GM19455 (cell line): ENCODE data around the gene AR.

ENCODE experiments used
- ATAC-seq: cut with Tn5 transposase; IDR thresholded peaks from one replicate; pipeline ENCODE4 v1.9.1; 2021; ENCODE audit not compliant: unreplicated experiment

The AR gene, protein sequence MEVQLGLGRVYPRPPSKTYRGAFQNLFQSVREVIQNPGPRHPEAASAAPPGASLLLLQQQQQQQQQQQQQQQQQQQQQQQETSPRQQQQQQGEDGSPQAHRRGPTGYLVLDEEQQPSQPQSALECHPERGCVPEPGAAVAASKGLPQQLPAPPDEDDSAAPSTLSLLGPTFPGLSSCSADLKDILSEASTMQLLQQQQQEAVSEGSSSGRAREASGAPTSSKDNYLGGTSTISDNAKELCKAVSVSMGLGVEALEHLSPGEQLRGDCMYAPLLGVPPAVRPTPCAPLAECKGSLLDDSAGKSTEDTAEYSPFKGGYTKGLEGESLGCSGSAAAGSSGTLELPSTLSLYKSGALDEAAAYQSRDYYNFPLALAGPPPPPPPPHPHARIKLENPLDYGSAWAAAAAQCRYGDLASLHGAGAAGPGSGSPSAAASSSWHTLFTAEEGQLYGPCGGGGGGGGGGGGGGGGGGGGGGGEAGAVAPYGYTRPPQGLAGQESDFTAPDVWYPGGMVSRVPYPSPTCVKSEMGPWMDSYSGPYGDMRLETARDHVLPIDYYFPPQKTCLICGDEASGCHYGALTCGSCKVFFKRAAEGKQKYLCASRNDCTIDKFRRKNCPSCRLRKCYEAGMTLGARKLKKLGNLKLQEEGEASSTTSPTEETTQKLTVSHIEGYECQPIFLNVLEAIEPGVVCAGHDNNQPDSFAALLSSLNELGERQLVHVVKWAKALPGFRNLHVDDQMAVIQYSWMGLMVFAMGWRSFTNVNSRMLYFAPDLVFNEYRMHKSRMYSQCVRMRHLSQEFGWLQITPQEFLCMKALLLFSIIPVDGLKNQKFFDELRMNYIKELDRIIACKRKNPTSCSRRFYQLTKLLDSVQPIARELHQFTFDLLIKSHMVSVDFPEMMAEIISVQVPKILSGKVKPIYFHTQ

DNA sequence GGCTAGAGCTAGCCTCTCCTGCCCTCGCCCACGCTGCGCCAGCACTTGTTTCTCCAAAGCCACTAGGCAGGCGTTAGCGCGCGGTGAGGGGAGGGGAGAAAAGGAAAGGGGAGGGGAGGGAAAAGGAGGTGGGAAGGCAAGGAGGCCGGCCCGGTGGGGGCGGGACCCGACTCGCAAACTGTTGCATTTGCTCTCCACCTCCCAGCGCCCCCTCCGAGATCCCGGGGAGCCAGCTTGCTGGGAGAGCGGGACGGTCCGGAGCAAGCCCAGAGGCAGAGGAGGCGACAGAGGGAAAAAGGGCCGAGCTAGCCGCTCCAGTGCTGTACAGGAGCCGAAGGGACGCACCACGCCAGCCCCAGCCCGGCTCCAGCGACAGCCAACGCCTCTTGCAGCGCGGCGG lies at the start of gene AR:
AR (plus strand) TSS at position 204 of the 400 bp plus-strand sequence. CDS start 1,126 bp downstream, outside the sequence.
- no peak for ATAC-seq

DNA sequence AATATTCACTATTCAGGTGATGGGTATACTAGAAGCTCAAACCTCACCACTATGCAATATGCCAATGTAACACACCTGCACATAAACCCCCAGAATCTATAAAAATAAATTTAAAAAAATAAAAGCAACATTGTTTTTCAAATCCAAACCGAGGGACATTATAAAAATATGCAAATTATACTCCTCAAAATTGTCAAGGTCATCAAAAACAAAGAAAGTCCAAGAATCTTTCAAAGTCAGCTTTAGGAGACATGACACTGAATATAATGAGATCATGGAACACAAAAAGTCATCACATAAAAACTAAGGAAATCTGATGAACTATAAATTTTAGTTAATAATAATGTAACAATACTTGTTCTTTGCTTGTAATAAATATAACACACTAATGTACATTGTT lies 43.2 kb upstream of the AR start:
- no peak for ATAC-seq

DNA sequence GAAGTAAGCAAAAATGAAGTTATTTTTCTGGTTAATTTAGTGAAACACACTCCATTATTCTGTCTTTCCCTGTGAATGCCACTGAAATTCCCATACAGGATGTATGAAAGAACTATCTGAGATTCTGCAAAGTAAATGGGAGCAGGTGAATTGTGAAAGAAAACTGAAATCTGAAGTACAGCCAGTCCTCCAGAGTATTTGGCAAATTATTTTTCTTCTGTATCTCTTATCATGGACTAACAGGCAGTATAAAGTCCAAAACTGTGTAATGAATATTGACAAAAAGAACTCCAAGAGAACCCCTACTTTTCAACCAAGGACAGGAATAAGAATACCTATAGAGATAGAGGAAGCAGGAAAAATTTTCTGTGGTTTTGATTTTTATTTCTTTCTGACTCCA lies 40.8 kb upstream of the AR start:
- ATAC-seq = no peak

DNA sequence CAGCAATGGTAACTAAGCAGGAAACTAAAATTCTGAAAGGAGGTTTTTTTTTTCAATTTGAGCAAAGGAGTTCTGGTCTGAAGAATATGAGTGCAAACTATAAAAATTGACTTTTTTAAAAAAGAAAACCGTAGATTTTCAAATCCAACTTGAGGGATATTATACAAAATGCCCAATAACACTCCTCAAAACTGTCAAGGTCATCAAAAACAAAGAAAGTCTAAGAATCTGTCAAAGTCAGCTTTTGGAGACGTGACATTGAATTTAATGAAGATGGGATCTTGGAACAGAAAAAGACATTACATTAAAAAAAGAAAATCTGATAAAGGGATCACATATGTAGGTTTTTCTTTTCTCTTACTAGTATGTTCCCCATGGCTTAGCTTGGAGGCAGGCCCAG lies 40.4 kb upstream of the AR start:
- no peak for ATAC-seq

DNA sequence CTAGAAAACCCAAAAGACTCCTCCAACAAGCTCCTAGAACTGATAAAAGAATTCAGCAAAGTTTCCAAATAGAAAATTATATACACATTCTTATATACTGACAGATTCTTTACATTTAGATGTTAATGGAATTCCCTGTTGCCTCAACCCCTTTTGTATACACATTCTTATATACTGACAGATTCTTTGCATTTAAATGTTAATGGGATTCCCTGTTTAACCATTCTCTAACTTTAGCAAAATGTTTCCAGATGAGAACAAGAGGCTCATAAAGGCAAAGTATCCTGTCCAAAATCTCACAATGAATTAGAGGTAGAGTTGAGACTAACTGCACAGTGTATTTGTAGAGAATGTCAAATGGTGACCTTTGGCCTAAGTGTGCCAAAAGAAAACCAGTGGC lies 23.1 kb upstream of the AR start:
- no peak for ATAC-seq

DNA sequence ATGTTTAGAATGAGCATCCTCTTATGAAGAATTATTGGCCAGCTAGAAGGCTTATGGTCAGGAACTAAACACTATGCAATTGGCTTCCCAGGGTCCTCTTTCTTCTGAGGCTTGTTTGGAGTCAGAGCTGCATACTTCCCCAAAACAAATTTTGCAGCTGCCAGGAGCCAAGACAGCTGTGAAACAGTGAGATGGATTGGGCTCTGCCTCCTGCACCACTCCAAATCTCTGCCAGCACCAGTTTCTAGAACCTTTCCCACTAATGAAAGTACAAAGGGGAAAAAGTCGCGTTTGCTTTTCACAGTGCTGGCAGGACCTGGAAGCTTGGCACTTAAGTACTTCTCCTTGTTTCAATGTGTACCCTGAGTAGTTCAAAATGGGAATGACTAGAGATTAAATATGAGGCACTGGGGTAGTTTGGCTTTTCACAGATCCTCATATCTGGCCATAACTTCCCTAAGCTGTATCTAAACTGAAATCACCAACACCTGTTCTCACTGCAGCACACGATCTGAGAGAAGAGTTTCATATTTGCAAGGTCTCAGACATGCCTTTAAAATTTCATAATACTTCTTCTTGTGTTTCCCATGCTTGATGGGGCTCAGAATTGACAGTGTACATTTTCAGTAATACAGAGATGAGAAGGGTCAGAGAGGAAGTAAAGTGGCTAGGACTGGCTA lies 20.7 kb upstream of the AR start:
- no peak for ATAC-seq

DNA sequence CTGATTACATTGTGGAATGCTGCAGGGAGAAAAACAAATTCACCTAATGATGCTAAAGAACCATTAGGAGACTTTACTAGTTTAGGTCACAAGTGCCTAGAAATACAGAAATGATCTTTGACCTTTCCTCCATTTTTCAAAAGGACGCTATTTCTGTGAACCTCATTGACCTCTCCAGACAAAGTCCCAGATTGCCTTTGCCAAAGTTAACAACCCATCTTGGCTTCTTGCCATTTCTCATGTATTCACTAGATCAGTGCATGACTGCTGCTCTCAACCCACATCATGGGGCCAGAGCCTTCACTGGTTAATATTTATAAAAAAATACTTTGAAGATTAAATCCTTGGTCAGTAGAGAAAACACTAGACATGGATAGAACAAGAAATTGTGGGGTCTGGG lies 19.9 kb upstream of the AR start:
- ATAC-seq = no peak

DNA sequence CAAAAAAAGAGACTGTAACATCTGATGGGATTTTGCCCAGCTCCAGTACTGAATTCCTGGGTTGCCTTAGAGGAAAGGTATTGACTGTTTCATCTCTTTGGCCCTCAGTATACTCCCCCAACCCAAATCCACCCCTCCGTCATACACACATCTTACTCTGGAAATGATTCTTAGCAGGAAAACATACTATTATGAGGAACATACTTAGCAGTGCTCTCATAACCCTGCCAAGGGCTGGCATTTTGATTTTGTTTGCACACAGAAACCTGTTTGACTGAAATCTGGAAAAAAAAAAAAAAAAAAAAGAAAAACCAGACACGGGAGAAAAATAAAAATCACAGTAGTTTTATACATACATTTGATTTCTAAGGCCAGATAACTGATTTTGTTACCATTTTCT lies 19.4 kb upstream of the AR start:
- no peak for ATAC-seq

DNA sequence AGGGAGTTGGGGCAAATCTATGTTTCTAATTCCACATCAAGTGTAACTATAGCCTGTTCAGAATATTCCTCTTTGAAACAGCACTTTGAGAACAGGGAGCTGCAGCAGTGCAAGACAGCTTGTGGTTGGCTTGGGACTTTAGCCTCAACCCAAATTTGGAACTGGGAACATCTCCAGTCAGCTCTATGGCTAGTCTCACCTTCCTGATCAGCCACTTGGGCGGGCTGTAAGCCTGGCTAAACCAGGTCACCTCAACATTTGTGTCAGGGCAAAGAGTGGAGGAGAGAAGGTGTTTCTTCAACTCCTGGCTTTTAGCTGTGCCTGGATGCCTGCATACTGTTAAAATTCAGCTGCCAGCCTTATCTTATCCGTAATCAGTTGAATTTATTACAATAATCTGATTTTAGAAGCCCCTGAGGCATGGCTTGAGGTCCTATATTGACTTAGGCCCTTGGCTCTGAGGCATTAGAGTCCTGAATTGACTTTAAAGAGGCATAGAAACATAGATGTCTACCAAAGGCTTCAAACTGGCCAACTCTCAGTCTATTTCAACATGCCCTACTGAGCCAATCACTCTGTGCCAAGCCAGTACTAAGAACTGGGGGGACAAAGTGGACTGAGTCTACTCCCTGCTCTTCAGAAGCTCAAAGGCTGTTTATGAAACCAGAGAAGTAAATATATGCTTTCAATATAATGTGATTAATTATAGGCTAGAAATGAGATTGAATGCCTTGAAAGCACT lies 18.7 kb upstream of the AR start:
- no peak for ATAC-seq

DNA sequence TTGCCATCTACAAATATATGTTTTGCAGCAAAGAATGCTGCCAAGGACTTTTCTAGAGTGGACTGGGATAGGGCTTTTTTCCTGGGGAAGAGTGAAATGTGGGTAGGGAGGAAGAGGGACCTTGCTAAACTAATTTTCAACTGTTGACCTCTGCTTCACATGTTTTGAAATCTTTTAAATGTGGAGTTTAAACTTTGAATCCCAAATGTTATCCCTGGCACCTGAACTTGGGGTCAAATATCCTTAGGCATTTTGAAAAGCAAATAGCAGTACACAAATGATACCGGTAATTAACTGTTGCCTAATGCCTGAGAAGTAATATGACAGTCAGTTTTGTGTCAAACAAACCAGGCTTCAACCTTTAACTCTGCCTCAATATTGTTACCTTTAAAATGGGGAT lies 7.3 kb upstream of the AR start:
- no peak for ATAC-seq

DNA sequence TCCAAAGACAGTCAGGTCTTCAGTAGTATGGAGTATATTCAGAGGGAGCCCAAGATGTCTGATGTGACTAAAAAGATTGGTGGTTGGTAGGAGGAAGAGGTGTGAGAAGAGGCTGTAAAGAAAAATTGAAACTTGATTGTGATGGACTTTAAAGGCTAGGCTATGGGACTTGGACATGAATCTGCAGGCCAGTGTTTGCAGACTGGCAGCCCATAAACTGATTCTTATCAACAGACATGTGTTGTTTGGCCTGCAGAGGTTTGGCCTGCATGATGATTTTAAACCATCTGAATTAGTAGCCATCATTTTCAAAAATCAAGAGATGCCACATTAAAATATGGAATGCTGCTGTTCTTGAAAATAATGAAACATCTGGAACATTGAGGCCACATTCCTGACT lies 5.4 kb upstream of the AR start:
- no peak for ATAC-seq

DNA sequence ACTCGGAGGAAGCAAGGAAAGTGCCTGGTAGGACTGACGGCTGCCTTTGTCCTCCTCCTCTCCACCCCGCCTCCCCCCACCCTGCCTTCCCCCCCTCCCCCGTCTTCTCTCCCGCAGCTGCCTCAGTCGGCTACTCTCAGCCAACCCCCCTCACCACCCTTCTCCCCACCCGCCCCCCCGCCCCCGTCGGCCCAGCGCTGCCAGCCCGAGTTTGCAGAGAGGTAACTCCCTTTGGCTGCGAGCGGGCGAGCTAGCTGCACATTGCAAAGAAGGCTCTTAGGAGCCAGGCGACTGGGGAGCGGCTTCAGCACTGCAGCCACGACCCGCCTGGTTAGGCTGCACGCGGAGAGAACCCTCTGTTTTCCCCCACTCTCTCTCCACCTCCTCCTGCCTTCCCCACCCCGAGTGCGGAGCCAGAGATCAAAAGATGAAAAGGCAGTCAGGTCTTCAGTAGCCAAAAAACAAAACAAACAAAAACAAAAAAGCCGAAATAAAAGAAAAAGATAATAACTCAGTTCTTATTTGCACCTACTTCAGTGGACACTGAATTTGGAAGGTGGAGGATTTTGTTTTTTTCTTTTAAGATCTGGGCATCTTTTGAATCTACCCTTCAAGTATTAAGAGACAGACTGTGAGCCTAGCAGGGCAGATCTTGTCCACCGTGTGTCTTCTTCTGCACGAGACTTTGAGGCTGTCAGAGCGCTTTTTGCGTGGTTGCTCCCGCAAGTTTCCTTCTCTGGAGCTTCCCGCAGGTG lies 637 bp downstream of the AR start:
- no peak for ATAC-seq

DNA sequence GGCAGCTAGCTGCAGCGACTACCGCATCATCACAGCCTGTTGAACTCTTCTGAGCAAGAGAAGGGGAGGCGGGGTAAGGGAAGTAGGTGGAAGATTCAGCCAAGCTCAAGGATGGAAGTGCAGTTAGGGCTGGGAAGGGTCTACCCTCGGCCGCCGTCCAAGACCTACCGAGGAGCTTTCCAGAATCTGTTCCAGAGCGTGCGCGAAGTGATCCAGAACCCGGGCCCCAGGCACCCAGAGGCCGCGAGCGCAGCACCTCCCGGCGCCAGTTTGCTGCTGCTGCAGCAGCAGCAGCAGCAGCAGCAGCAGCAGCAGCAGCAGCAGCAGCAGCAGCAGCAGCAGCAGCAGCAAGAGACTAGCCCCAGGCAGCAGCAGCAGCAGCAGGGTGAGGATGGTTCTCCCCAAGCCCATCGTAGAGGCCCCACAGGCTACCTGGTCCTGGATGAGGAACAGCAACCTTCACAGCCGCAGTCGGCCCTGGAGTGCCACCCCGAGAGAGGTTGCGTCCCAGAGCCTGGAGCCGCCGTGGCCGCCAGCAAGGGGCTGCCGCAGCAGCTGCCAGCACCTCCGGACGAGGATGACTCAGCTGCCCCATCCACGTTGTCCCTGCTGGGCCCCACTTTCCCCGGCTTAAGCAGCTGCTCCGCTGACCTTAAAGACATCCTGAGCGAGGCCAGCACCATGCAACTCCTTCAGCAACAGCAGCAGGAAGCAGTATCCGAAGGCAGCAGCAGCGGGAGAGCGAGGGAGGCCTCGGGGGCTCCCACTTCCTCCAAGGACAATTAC lies 1.4 kb downstream of the AR start:
- ATAC-seq = no peak

DNA sequence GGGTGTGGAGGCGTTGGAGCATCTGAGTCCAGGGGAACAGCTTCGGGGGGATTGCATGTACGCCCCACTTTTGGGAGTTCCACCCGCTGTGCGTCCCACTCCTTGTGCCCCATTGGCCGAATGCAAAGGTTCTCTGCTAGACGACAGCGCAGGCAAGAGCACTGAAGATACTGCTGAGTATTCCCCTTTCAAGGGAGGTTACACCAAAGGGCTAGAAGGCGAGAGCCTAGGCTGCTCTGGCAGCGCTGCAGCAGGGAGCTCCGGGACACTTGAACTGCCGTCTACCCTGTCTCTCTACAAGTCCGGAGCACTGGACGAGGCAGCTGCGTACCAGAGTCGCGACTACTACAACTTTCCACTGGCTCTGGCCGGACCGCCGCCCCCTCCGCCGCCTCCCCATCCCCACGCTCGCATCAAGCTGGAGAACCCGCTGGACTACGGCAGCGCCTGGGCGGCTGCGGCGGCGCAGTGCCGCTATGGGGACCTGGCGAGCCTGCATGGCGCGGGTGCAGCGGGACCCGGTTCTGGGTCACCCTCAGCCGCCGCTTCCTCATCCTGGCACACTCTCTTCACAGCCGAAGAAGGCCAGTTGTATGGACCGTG lies 2.2 kb downstream of the AR start:
- no peak for ATAC-seq

DNA sequence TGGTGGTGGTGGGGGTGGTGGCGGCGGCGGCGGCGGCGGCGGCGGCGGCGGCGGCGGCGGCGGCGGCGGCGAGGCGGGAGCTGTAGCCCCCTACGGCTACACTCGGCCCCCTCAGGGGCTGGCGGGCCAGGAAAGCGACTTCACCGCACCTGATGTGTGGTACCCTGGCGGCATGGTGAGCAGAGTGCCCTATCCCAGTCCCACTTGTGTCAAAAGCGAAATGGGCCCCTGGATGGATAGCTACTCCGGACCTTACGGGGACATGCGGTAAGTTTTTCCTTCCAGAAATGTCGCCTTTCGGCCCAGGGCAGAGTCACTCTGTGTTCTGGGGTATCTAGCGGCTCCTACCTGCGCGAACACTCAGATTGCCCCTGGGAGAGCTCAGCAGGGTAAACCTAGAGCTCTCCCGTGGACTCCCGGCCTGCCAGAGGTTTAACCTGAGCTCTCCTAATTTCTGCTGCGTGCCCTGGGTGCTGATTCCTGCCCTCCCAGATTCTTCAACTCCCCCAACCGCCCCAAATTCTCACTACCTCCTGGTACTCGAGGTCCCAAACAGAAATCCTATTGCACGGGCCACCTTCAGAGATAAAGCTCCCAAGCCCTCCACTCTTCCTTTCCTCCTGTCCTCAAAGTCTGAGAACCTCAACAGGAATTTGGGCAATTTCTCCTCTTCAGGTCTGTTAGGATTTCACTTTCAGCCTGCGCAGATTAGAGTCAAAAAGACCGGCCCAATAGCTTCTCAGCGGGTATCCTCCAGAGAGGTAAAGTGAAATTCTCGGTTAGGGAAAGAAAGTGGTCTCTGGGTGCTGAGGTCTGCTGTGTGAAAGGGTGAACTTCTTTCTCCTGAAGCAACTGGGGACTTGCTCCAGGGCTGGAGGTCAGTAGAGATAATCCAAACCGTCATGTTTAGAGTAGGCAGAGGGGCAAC lies 2.9 kb downstream of the AR start:
- no peak for ATAC-seq

DNA sequence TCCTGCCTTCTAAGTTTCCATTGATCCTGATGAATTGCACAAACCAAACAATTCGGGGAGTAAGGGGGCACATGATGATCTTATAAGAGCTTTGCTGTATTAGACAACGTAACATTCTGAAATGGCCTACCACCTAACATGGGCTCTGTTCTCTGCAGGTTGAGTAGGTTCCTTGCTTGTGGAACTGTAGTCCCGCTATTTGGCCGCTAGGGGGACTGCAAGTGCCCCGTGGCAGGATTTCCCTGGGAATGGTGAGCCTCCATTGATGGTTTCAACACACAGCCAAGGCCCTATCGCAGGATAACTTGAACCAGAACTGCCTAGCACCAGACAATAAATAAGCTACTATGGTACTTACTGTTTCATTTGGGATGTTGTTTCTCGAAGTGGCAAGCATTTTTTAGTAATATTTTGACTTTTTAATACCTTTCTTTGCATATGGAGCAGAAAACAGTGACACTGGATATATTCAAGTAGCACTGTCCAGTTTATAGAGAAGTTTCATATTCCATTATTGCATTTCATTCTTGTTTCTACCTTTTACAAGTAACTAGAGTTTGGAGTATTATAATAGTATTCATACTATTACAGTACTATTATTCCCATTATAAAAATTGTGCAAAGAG lies 11.9 kb downstream of the AR start:
- ATAC-seq = no peak

DNA sequence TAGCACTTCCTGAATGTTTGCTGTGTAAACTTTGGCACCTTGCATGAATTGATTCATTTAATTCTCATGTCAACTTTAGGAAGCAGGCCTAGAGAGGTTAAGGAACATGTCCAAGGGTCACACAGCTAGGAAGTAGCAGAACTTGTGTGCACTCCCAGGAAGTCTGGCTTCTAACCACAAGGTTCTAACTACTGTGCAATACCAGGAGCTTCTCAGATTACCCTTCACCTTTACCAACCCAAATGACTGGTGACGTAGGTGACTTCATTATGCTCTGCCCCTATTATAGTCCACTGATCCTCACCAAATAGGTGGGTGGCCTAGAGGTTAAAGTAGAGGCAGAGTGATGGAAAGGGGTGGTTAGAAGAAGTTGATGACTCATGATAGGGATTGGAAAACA lies 14.4 kb downstream of the AR start:
- no peak for ATAC-seq
